ENCODE data around the gene VEGFD.

VEGFD gene

GRCh38 chrX:15416133-15416993 is 32.1 kb upstream of the VEGFD start:
- Histone ChIP-seq H3K27ac (no peak overlapping the region), H3K9me3 (ENCODE audit: severe bottlenecking) (no peaks in the 10 kb centered on the region), H3K27me3 (ENCODE audit: insufficient read depth, low read depth, severe bottlenecking) (peaks cover 10% of the 10 kb centered on the region), H3K36me3 (no peaks in the 10 kb centered on the region), H3K4me3 (ENCODE audit: low read depth, low read length) (no peak overlapping the region)
- DNase-seq = no peak
- TF ChIP-seq CTCF (IDR thresholded peaks at IDR 0.05; ENCODE audit: low read depth, low read length) = no peak

- no peak for DNase-seq
- Histone ChIP-seq H3K27me3 (ENCODE audit: insufficient read depth, low read depth, severe bottlenecking) (peaks cover 13% of the 10 kb centered on the region), H3K36me3 (no peaks in the 10 kb centered on the region), H3K9me3 (ENCODE audit: severe bottlenecking) (no peaks in the 10 kb centered on the region), H3K27ac (no peak overlapping the region), H3K4me3 (ENCODE audit: low read depth, low read length) (no peak overlapping the region)
- no peak for TF ChIP-seq CTCF (IDR thresholded peaks at IDR 0.05; ENCODE audit: low read depth, low read length)
Observed at GRCh38 chrX:15413101-15413500, 28.9 kb upstream of the VEGFD start.

- no peak for TF ChIP-seq CTCF (IDR thresholded peaks at IDR 0.05; ENCODE audit: low read depth, low read length)
- Histone ChIP-seq H3K9me3 (ENCODE audit: severe bottlenecking) (no peaks in the 10 kb centered on the region), H3K27me3 (ENCODE audit: insufficient read depth, low read depth, severe bottlenecking) (peaks cover 6% of the 10 kb centered on the region), H3K36me3 (no peaks in the 10 kb centered on the region), H3K27ac (no peak overlapping the region), H3K4me3 (ENCODE audit: low read depth, low read length) (no peak overlapping the region)
- DNase-seq = no peak
Observed at GRCh38 chrX:15410947-15411346, 26.7 kb upstream of the VEGFD start.

- TF ChIP-seq CTCF (IDR thresholded peaks at IDR 0.05; ENCODE audit: low read depth, low read length) = no peak
- Histone ChIP-seq H3K9me3 (ENCODE audit: severe bottlenecking) (no peaks in the 10 kb centered on the region), H3K27ac (no peak overlapping the region)
Observed at GRCh38 chrX:15410430-15410829, 26.2 kb upstream of the VEGFD start.

GRCh38 chrX:15405846-15406245 is 21.6 kb upstream of the VEGFD start:
- H3K27ac ChIP-seq = no peak overlapping the region
- no peak overlapping the region for H3K4me3 ChIP-seq (ENCODE audit: low read depth, low read length)
- H3K9me3 ChIP-seq (ENCODE audit: severe bottlenecking) = no peaks in the 10 kb centered on the region
- H3K27me3 ChIP-seq (ENCODE audit: insufficient read depth, low read depth, severe bottlenecking) = peaks cover 5% of the 10 kb centered on the region
- no peak for DNase-seq
- no peaks in the 10 kb centered on the region for H3K36me3 ChIP-seq
- no peak for TF ChIP-seq CTCF (IDR thresholded peaks at IDR 0.05; ENCODE audit: low read depth, low read length)

More at GRCh38 chrX:15410430-15410829, 26.2 kb upstream of the VEGFD start:
- H3K27me3 ChIP-seq (ENCODE audit: insufficient read depth, low read depth, severe bottlenecking) = peaks cover 6% of the 10 kb centered on the region
- no peak overlapping the region for H3K4me3 ChIP-seq (ENCODE audit: low read depth, low read length)
- no peaks in the 10 kb centered on the region for H3K36me3 ChIP-seq
- DNase-seq = no peak
